ENCODE measurements around the gene BUB1. TPM values are rescaled to one million over a fixed set of nuclear protein-coding genes. Genes with fewer than 3 reads are reported as not detected.
A peak's percentile ranks its signal among the peaks of the same experiment; 100 is the strongest.

The BUB1 gene
- total RNA-seq (ENCODE audit: low replicate concordance), result 5.9 and 35.2 TPM in 2 replicates

DNA sequence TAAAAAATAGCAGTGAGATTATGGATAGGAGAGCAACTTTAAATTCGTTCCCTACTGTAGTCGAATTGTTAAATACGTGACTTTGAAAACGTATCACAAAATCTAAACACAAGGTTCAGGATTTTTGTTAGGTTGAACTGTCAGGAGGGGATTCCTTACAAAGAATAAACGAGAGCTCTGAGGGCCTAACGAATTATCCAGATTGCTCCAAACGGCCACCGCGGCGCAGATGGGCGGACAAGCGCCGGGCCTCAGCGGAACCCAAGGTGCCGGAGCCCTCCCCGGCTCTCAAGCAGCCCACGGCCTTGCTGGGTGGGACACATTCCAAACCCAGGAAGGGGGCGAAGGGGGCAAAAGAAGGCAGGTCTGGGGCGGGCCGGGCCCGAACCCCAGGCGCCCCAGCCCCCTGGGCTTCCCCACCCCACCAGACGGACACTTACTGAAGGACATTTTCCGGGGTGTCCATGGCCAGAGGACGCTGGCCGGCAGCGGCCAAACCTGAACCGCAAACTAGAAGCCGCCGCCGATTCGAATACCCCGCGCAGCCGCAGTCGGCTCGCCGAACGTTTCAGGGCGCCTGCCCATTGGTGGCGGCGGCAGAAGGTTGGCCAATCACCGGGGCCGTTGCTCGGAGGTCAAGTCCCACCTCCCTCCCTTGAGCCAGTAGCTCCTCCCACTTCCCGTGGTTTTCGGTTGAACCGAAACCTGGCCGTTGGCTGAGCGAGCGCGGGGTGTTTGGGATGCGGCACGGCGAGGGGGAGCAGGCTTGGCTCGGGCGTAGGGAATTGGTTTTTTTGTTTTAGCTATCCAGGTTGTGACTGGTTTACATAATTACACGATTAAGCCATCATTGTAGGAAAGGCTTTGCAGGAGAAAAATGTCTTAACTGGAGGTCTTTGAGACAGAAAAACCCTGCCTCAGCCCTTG, at the start of gene BUB1:
Gene BUB1 (minus strand): TSS at position 534 of the 927 bp plus-strand sequence. CDS start 68 bp downstream, at position 466.
- H3K4me3 ChIP-seq (ENCODE audit: low read depth, low read length), result peak within 1 kb of the TSS; percentile 82
- DNase-seq (ENCODE audit: low read depth), result peak; percentile 96
- TF ChIP-seq CTCF (IDR thresholded peaks at IDR 0.05; ENCODE audit: insufficient read depth, low read length), result no peak

DNA sequence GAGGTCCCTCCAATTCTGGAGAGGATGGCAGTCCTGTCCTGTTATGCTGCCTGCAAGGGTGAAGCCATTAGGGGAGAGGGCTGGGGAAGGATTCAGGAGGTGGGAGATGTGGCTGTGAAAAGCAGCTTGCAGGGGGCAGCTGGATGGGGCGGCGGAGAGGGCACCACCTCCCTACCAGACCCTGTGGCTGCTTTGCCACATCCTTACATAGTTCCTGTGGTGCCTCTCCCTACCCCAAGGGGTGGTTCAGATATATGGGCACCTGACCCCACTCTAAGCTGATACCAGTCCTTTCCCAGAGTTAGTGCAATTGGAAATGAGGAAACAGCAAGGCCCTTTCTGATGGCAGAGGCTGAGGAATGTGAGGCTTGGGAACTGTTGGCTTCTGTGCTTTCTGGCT, 48.4 kb upstream of the BUB1 start:
- no peak for TF ChIP-seq CTCF (IDR thresholded peaks at IDR 0.05; ENCODE audit: insufficient read depth, low read length)
- DNase-seq (ENCODE audit: low read depth), result no peak
- H3K4me3 ChIP-seq (ENCODE audit: low read depth, low read length), result no peak overlapping the region

DNA sequence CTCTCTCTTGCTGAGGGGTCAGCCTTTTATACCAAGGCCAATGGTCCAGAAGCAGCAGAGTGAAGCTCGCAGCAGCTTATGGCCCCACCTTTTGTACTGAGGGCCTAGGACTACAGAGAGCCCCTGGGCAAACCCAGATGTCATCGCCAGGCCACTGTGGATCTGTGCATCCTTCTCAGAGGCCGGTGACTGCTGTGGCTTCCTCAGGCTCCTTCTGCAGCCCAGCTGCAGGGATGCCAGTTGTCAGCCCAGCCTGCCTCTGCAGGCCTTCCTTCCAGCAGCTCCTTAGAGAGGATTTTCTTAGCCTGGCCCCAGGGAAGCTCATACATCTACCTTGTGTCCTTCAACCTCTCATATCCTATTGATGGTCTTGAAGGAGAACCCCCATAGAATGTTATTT, 48.0 kb upstream of the BUB1 start:
- DNase-seq (ENCODE audit: low read depth), result no peak
- no peak overlapping the region for H3K4me3 ChIP-seq (ENCODE audit: low read depth, low read length)
- no peak for TF ChIP-seq CTCF (IDR thresholded peaks at IDR 0.05; ENCODE audit: insufficient read depth, low read length)

GRCh38 chr2:110725370-110725769, 47.5 kb upstream of the BUB1 start:
- H3K4me3 ChIP-seq (ENCODE audit: low read depth, low read length), result no peak overlapping the region
- TF ChIP-seq CTCF (IDR thresholded peaks at IDR 0.05; ENCODE audit: insufficient read depth, low read length), result no peak
- no peak for DNase-seq (ENCODE audit: low read depth)

DNA sequence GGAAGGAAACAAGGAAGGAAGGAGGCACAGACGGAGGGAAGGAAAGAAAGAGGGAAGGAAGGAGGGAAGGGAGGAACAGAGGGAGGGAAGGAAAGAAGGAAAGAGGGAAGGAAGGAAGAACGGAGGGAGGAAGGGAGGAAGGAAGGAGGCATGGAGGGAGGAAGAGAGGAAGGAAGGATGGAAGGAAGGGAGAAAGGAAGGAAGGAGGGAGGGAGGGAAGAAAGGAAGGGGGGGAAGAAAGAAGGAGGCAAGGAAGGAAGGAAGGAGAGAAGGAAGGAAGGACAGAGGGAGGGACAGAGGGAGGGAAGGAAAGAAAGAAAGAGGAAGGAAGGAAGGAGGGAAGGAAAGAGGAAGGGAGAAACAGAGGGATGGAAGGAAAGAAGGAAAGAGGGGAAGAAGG, 47.0 kb upstream of the BUB1 start:
- no peak for TF ChIP-seq CTCF (IDR thresholded peaks at IDR 0.05; ENCODE audit: insufficient read depth, low read length)
- DNase-seq (ENCODE audit: low read depth), result no peak
- no peak overlapping the region for H3K4me3 ChIP-seq (ENCODE audit: low read depth, low read length)

- no peak for DNase-seq (ENCODE audit: low read depth)
- no peak for TF ChIP-seq CTCF (IDR thresholded peaks at IDR 0.05; ENCODE audit: insufficient read depth, low read length)
- H3K4me3 ChIP-seq (ENCODE audit: low read depth, low read length), result no peak overlapping the region
Measured at GRCh38 chr2:110720547-110720946, 42.7 kb upstream of the BUB1 start.
